GM21619 (cell line): Measurements from ENCODE around the gene UBAP2L.
"Not testable (repeated sequence)": the region's sequence is repeated elsewhere in the genome, so short reads cannot be mapped to it uniquely, and the experiment has no call there.

Experiments used
- ATAC-seq: cut with Tn5 transposase; IDR thresholded peaks from one replicate; pipeline ENCODE4 v1.9.1; 2021; ENCODE audit not compliant: unreplicated experiment

Gene UBAP2L

GRCh38 chr1:154307670-154308270 lies 87.0 kb downstream of the UBAP2L start:
- ATAC-seq, result not testable (repeated sequence)

GRCh38 chr1:154309136-154309535 lies 88.4 kb downstream of the UBAP2L start:
- not testable (repeated sequence) for ATAC-seq

- ATAC-seq, result not testable (repeated sequence)
These were observed 91.7 kb downstream of the UBAP2L start for GRCh38 chr1:154312229-154313065.

GRCh38 chr1:154313066-154313356 lies 92.3 kb downstream of the UBAP2L start:
- ATAC-seq, result no peak

GRCh38 chr1:154314226-154314625 lies 93.5 kb downstream of the UBAP2L start:
- ATAC-seq, result not testable (repeated sequence)

- no peak for ATAC-seq
These were observed 95.9 kb downstream of the UBAP2L start for GRCh38 chr1:154316704-154317103.

GRCh38 chr1:154318386-154318785 lies 97.6 kb downstream of the UBAP2L start:
- no peak for ATAC-seq
